Upper lobe of right lung (tissue), 1 donor: Measurements from ENCODE around the gene DHCR7. TPM values are rescaled to one million over a fixed set of nuclear protein-coding genes. Genes with fewer than 3 reads are reported as not detected.

Experiments used
- ATAC-seq: fragments of 200-7000 bp; cut with Tn5 transposase; one replicate; pipeline ENCODE4 v1.9.1; 2020; ENCODE audit warnings: mild to moderate bottlenecking, moderate library complexity
- DNase-seq: peaks from one replicate; pipeline ENCODE4 v3.0.0-alpha.2; 2020
- H3K27ac ChIP-seq: fragments of 200-600 bp; one replicate; pipeline ENCODE4 v1.8.0; 2022
- H3K27me3 ChIP-seq: fragments of 200-600 bp; one replicate; pipeline ENCODE4 v1.8.0; 2022; ENCODE audit warnings: mild to moderate bottlenecking
- H3K36me3 ChIP-seq: fragments of 200-600 bp; one replicate; pipeline ENCODE4 v1.8.0; 2022
- H3K4me1 ChIP-seq: fragments of 200-600 bp; one replicate; pipeline ENCODE4 v1.8.0; 2022
- H3K4me3 ChIP-seq: fragments of 200-600 bp; one replicate; pipeline ENCODE4 v1.8.0; 2022; ENCODE audit warnings: mild to moderate bottlenecking
- H3K9me3 ChIP-seq: fragments of 200-600 bp; one replicate; pipeline ENCODE4 v1.8.0; 2022
- intact Hi-C: fragments of 100-400 bp; cut with DNase I; formaldehyde crosslinking; loops from one replicate; pipeline ENCODE4 v1.11.0; 2022
- total RNA-seq: library from RNA; stranded (reverse); fragmentation: NEBNext Ultra II Directional; extraction: Animal tissue kit (Norgen Biotek cat#: 25700); gene quantifications from one replicate; pipeline ENCODE4 v1.2.1, GENCODE V29; 2021
- TF ChIP-seq, protein P1 (sequence below): fragments of 200-600 bp; IDR thresholded peaks from one replicate; pipeline ENCODE4 v1.8.0; 2022; ENCODE audit warnings: antibody characterized with exemption
- donor health status: DM: no; HTN: yes; CAD: no; lungs with severe emphysema.

DHCR7 gene
- total RNA-seq, 1 donor from 2014 or later, result 105 TPM

DNA sequence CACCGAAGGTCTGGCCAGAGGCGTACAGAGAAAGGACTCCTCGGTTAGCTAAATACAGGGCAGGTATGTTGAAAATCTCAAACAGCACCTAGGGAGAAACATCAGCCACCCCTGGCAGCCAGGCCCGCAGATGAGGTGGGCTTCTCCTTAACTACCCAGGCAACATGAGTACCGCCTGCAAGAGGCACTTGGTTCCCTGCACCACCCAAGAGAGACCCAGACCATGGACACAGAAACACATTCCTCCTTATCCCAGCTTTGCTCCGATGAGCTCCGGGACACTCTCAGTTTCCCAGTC, 53.0 kb downstream of the DHCR7 start:
- Histone ChIP-seq H3K36me3 (no peaks in the 10 kb centered on the region), H3K27ac (no peak overlapping the region), H3K4me1 (no peaks in the 10 kb centered on the region), H3K9me3 (no peaks in the 10 kb centered on the region), H3K4me3 (no peak overlapping the region), H3K27me3 (peaks cover 11% of the 10 kb centered on the region)
- ATAC-seq, result no peak
- TF ChIP-seq, protein P1, sequence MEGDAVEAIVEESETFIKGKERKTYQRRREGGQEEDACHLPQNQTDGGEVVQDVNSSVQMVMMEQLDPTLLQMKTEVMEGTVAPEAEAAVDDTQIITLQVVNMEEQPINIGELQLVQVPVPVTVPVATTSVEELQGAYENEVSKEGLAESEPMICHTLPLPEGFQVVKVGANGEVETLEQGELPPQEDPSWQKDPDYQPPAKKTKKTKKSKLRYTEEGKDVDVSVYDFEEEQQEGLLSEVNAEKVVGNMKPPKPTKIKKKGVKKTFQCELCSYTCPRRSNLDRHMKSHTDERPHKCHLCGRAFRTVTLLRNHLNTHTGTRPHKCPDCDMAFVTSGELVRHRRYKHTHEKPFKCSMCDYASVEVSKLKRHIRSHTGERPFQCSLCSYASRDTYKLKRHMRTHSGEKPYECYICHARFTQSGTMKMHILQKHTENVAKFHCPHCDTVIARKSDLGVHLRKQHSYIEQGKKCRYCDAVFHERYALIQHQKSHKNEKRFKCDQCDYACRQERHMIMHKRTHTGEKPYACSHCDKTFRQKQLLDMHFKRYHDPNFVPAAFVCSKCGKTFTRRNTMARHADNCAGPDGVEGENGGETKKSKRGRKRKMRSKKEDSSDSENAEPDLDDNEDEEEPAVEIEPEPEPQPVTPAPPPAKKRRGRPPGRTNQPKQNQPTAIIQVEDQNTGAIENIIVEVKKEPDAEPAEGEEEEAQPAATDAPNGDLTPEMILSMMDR, result no peak
- DNase-seq, result no peak
- intact Hi-C loops, result no loop called here

- intact Hi-C loops, result no loop called here
- TF ChIP-seq, protein P1, result no peak
- Histone ChIP-seq H3K27ac (no peak overlapping the region), H3K27me3 (peaks cover 11% of the 10 kb centered on the region), H3K9me3 (no peaks in the 10 kb centered on the region), H3K36me3 (no peaks in the 10 kb centered on the region), H3K4me1 (no peaks in the 10 kb centered on the region), H3K4me3 (no peak overlapping the region)
- DNase-seq (no peak), ATAC-seq (no peak)
Measured at GRCh38 chr11:71393283-71393682, 54.9 kb downstream of the DHCR7 start.

DNA sequence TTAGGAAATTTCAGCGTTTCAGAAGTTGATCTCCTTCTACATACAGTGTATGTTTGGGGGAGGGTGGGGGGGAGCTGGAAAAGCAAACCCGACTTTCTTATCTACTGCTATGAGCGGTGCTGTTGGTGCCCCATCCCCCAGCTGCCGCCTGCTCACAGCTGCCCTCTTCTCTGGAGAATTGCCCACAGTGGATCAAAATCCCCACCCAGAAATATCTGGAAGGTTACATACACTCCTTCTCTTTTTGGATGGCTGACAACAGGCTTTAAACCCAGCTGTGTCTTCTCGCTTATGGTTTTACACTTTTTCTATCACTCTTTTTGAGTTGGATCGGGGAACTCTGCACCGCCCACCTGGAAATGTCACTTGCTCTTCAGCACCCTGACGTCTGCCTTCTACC, 56.4 kb downstream of the DHCR7 start:
- Histone ChIP-seq H3K4me1 (no peaks in the 10 kb centered on the region), H3K27me3 (peaks cover 11% of the 10 kb centered on the region), H3K4me3 (no peak overlapping the region), H3K27ac (no peak overlapping the region), H3K9me3 (no peaks in the 10 kb centered on the region), H3K36me3 (no peaks in the 10 kb centered on the region)
- ATAC-seq, result no peak
- intact Hi-C loops, result no loop called here
- no peak for DNase-seq
- TF ChIP-seq, protein P1, result no peak

- Histone ChIP-seq H3K36me3 (no peaks in the 10 kb centered on the region), H3K27ac (no peak overlapping the region), H3K4me3 (no peak overlapping the region), H3K9me3 (no peaks in the 10 kb centered on the region), H3K27me3 (peaks cover 11% of the 10 kb centered on the region), H3K4me1 (no peaks in the 10 kb centered on the region)
- intact Hi-C loops, result no loop called here
- ATAC-seq (no peak), DNase-seq (no peak)
- TF ChIP-seq, protein P1, result no peak
Measured at GRCh38 chr11:71391352-71391751, 56.8 kb downstream of the DHCR7 start.

GRCh38 chr11:71388637-71389235, 59.5 kb downstream of the DHCR7 start:
- Histone ChIP-seq H3K9me3 (no peaks in the 10 kb centered on the region), H3K27me3 (peaks cover 11% of the 10 kb centered on the region), H3K4me1 (no peaks in the 10 kb centered on the region), H3K27ac (no peak overlapping the region), H3K4me3 (no peak overlapping the region), H3K36me3 (no peaks in the 10 kb centered on the region)
- TF ChIP-seq, protein P1, result no peak
- ATAC-seq (no peak), DNase-seq (no peak)
- intact Hi-C loops, result no loop called here
